WERI-Rb-1 (cell line): ENCODE measurements around the gene MPPE1.

ENCODE experiments used
- DNase-seq: peaks from one replicate; pipeline ENCODE4 v3.0.0-alpha.2; 2020
- H3K27ac ChIP-seq: fragments of 250-450 bp; sonication (Bioruptor Pico); 2 replicates; pipeline ENCODE4 v1.5.1; 2020; ENCODE audit warnings: mild to moderate bottlenecking, moderate library complexity
- H3K27me3 ChIP-seq: fragments of 250-450 bp; sonication (Bioruptor Pico); 2 replicates; pipeline ENCODE4 v1.5.1; 2021; ENCODE audit warnings: mild to moderate bottlenecking, low read depth, moderate library complexity; ENCODE audit not compliant: insufficient read depth, severe bottlenecking
- H3K36me3 ChIP-seq: fragments of 250-450 bp; sonication (Bioruptor Pico); 2 replicates; pipeline ENCODE4 v1.5.1; 2020; ENCODE audit warnings: mild to moderate bottlenecking, moderate library complexity
- H3K4me3 ChIP-seq: 2 replicates; pipeline ENCODE4 v1.5.1; 2011; ENCODE audit warnings: low read depth, mild to moderate bottlenecking, control low read depth, low read length
- H3K9me3 ChIP-seq: fragments of 250-450 bp; sonication (Bioruptor Pico); 2 replicates; pipeline ENCODE4 v1.5.1; 2021; ENCODE audit warnings: mild to moderate bottlenecking, moderate library complexity; ENCODE audit not compliant: severe bottlenecking
- TF ChIP-seq, protein P1 (sequence below): IDR thresholded peaks from 2 replicates; pipeline ENCODE4 v1.5.1; 2011; ENCODE audit warnings: low read depth, mild to moderate bottlenecking, control low read depth, inconsistent platforms, low read length

MPPE1 gene, protein sequence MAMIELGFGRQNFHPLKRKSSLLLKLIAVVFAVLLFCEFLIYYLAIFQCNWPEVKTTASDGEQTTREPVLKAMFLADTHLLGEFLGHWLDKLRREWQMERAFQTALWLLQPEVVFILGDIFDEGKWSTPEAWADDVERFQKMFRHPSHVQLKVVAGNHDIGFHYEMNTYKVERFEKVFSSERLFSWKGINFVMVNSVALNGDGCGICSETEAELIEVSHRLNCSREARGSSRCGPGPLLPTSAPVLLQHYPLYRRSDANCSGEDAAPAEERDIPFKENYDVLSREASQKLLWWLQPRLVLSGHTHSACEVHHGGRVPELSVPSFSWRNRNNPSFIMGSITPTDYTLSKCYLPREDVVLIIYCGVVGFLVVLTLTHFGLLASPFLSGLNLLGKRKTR

DNA sequence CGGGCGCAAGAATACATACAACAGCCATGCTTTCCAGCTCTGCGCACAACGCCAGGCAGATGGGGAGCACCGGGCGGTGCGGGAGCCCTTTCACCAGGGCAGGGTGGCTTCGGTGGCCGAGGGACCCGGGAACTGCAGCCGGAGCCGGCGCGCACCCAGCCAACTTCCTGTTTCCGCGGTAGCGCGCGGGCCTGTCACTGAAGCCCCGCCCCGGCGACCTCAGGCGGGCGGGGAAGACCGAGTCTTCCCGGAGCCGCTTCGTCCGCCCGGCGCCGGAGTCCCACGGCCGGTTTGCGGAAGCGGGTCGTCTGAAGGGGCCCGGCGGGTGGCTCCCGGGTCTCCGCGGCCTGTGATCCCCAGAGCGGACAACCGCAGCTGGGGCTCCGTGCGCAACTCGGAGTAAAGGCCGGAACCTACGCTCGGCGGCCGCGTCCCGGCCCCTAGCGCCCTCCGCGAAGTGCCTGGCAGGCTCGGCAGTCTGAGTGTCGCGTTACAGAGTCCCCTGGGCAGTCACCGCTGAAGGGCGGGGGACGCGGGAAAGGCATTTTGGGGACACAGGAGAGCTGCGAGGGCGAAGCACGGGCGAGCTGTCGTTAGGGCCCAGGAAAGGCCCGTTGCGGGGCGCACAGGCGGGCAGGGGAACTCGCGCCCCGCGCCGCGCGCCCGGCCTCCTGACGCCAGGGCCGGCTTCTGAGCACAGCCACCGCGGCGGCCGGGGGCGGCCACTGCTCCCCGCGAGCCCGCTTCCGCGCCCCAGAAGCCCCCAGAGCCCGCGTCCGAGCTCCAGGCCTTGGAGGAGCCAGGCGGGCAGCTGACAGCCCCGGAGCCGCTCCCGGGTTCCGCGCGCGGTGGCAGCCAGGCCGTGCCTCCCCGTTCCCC is at the start of gene MPPE1:
Gene MPPE1, minus strand, starts transcription at position 136 of the 879 bp plus-strand sequence. CDS start 11,053 bp downstream, outside the sequence.
- Histone ChIP-seq H3K27me3 (no peaks in the 10 kb centered on the region), H3K36me3 (0 out of 2 replicates have a peak, but pooled peaks cover 2% of the 10 kb centered on the region), H3K27ac (peak within 1 kb of the TSS; percentile 86), H3K4me3 (peak within 1 kb of the TSS; percentile 90), H3K9me3 (no peaks in the 10 kb centered on the region)
- TF ChIP-seq, protein P1, sequence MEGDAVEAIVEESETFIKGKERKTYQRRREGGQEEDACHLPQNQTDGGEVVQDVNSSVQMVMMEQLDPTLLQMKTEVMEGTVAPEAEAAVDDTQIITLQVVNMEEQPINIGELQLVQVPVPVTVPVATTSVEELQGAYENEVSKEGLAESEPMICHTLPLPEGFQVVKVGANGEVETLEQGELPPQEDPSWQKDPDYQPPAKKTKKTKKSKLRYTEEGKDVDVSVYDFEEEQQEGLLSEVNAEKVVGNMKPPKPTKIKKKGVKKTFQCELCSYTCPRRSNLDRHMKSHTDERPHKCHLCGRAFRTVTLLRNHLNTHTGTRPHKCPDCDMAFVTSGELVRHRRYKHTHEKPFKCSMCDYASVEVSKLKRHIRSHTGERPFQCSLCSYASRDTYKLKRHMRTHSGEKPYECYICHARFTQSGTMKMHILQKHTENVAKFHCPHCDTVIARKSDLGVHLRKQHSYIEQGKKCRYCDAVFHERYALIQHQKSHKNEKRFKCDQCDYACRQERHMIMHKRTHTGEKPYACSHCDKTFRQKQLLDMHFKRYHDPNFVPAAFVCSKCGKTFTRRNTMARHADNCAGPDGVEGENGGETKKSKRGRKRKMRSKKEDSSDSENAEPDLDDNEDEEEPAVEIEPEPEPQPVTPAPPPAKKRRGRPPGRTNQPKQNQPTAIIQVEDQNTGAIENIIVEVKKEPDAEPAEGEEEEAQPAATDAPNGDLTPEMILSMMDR: no peak
- peak; percentile 88 for DNase-seq

DNA sequence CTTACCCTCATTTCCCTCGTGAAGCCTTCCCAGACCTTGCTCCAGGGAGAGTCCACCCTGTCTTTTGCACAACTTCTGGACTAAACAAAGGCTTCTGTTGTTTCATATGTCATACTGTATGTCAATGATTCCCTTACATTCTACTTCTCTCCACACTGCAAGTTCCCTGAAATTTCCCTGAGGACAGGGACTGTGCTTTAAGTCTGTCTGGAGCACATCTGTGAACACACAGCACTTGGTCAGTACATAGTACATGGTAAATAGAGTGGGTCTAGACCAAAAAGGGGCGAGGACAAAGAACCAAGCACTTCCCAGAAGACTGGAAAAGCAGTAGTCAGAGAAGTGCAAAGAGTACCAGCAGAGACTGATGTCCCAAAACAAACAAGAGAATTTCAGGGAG is 49.5 kb upstream of the MPPE1 start:
- Histone ChIP-seq H3K36me3 (no peaks in the 10 kb centered on the region), H3K27me3 (no peaks in the 10 kb centered on the region), H3K4me3 (no peak overlapping the region), H3K27ac (no peak overlapping the region), H3K9me3 (peaks cover 22% of the 10 kb centered on the region)
- no peak for DNase-seq
- TF ChIP-seq, protein P1: no peak

DNA sequence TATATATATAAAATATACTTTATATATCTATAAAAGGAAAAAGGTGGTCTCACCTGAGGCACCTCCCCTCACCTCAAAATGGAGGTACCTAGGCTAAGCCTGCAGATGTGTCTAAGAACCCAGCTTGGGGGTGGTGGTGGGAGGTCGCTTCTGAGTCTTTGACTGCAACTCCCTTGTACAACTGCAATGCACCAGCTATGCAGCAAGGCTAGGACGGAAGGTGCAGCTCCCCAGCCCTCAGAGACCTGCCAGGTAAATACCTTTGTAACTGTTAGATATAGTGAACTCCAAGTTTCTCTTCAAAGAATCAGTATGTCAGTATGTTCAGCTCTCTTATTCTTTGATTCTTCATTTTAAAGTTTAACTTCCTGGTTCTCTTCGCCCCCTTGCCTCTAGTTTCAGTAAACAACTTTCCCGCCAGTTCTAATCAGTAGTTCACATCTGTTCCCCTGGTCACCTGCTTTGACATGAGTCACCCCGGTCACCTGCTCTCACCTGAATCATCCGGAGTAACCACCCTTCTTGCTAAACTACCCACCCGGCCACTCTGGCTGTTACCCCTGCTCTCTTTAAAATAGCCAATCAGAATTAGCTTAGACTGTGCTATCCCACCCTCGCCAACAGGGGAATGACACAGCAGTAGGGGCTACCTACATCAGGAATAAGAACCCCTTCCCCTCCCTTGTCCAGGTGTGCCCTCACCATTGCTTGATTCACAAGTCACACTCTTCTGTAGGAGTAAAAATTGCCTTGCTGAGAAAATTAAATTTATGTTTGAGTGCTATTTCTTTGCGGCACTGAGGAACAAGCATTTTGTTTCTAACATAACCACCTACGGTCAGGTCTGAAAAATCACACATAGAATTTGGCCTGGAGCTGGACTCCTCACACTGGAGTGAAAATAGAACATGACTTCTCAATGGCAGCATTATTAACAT is 48.5 kb upstream of the MPPE1 start:
- TF ChIP-seq, protein P1: no peak
- no peak overlapping the region for H3K4me3 ChIP-seq
- no peak overlapping the region for H3K27ac ChIP-seq
- H3K36me3 ChIP-seq: no peaks in the 10 kb centered on the region
- H3K9me3 ChIP-seq: peaks cover 22% of the 10 kb centered on the region
- DNase-seq: no peak
- no peaks in the 10 kb centered on the region for H3K27me3 ChIP-seq

DNA sequence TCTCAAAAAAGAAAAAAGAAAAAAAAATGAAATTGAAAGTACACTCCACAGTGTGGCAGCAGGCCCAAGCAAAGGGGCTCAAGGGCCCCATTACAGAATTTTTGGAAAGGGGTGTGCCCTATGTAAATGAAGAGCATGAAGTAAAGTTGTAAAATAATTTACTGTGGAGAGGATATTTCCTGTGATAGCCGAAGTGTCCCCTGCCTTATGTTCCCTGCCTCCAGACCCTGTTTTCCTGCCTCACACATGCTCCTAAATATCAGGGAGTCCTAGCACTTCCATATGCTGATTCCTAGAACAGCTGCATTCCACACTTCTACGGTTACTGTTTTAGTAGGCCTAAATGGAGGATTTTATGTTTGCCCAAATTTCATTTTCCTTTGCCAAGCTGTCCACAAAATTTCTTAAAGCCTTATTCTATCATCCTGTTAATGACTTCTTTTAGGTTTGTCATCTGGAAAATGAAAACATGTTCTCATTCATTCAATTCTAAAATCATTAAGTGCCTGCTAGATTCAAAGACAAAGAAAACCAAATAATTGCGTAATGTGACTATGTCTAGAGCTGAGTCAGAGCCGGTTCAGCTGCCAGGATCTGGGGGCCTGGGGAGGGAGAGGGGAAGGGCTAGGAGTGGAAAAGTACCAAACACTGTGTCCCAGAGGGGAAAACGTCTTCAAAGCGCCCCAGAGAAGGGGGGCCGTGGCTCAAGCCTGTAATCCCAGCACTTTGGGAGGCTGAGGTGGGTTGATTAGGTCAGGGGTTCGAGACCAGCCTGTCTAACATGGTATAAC is 47.3 kb upstream of the MPPE1 start:
- H3K4me3 ChIP-seq: no peak overlapping the region
- H3K9me3 ChIP-seq: peaks cover 22% of the 10 kb centered on the region
- no peaks in the 10 kb centered on the region for H3K36me3 ChIP-seq
- TF ChIP-seq, protein P1: no peak
- DNase-seq: no peak
- H3K27ac ChIP-seq: no peak overlapping the region
- no peaks in the 10 kb centered on the region for H3K27me3 ChIP-seq

DNA sequence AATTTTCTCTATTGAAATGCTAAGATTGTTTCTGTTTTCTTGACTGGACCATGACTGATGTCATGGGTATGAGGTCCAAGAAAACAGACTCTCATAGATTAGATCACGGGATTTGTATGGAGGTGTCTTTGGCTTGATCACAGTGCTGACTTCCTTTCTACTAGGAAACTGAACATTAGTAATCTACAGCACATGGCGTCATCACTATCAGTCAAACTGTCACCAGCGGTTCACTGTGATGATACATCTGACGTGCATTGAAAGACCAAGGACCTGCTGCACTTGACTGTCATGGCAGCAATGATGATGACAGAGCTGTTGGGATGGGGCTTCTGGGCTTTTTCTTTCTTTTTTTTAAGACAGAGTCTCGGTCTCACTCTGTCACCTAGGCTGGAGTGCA is 45.0 kb upstream of the MPPE1 start:
- Histone ChIP-seq H3K4me3 (no peak overlapping the region), H3K27ac (no peak overlapping the region), H3K36me3 (no peaks in the 10 kb centered on the region), H3K9me3 (peaks cover 15% of the 10 kb centered on the region), H3K27me3 (no peaks in the 10 kb centered on the region)
- TF ChIP-seq, protein P1: no peak
- no peak for DNase-seq
